ENCODE measurements around the gene ABLIM2. TPM values are rescaled to one million over a fixed set of nuclear protein-coding genes. Genes with fewer than 3 reads are reported as not detected.
A peak's percentile ranks its signal among the peaks of the same experiment; 100 is the strongest.

The ABLIM2 gene
- polyA plus RNA-seq, 2 of the 4 experiments (the other 2 are of a cell fraction) = 0.21 to 0.40 TPM

DNA sequence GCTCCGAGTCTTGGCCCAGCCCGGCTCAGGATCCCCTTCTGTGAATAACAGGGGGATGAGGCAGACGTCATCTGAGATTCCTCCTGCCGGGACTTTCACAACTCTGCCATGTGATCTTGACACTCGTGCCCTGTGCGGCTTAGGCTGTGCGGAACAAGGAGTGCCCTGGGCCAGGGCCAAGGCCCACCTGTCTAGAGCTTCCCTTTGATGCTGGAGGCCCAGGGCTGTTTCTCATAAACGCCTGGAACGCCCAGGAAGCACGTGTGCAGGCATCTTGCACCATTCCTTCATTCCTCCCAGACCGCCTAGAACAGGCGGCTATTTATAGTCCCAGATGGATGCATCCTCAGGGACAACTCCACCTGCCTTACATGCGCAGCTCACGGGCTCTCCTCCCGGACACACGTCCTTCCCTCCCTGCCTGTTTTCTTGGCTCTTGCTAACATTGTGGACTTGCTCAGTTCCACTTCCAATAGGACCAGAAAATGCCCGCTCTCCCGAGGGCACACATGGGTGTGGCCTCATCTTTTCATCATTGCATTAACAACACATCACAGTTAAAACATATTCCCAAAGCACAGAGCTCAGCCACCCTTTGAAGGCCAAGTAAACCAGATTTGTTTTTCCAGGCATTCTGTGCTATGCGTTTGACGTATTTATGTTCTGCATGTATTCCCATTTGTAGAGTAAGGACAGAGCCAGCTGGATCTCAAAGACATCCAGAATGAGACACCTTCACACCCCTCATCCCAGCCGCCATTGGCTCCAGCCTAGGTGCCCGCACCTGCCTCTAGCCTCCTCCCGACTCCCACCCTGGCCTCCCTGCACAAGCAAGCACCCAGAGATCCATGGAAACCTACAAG, 57.2 kb downstream of the ABLIM2 start:
- Histone ChIP-seq H3K9me3 (no peaks in the 10 kb centered on the region), H3K4me3 (no peak overlapping the region), H3K27ac (peak overlapping the region; percentile 47 to 64; a peak in 4 of 6 replicates), H3K4me2 (peak overlapping the region; percentile 25), H3K4me1 (peaks cover 20% of the 10 kb centered on the region; the same call in 2 of the 3 replicates)
- peak; percentile 51 to 61 for ATAC-seq
- no peak for FAIRE-seq
- peak in 1 of 2 experiments; percentile 55 for DNase-seq (ENCODE audit: low read depth in 1 of 2, low spot score in 1 of 2)
- WGBS (ENCODE audit: missing lambda C conversion rate) = 57% methylated on average over 22 of the region's 23 CpGs
- ChIA-PET CTCF (no interaction called here), POLR2A (no interaction called here)
- TF ChIP-seq KDM5A (IDR thresholded peaks at IDR 0.05) = no peak
- TF ChIP-seq, protein P1, sequence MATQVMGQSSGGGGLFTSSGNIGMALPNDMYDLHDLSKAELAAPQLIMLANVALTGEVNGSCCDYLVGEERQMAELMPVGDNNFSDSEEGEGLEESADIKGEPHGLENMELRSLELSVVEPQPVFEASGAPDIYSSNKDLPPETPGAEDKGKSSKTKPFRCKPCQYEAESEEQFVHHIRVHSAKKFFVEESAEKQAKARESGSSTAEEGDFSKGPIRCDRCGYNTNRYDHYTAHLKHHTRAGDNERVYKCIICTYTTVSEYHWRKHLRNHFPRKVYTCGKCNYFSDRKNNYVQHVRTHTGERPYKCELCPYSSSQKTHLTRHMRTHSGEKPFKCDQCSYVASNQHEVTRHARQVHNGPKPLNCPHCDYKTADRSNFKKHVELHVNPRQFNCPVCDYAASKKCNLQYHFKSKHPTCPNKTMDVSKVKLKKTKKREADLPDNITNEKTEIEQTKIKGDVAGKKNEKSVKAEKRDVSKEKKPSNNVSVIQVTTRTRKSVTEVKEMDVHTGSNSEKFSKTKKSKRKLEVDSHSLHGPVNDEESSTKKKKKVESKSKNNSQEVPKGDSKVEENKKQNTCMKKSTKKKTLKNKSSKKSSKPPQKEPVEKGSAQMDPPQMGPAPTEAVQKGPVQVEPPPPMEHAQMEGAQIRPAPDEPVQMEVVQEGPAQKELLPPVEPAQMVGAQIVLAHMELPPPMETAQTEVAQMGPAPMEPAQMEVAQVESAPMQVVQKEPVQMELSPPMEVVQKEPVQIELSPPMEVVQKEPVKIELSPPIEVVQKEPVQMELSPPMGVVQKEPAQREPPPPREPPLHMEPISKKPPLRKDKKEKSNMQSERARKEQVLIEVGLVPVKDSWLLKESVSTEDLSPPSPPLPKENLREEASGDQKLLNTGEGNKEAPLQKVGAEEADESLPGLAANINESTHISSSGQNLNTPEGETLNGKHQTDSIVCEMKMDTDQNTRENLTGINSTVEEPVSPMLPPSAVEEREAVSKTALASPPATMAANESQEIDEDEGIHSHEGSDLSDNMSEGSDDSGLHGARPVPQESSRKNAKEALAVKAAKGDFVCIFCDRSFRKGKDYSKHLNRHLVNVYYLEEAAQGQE (IDR thresholded peaks at IDR 0.05) = no peak
- TF ChIP-seq, protein P2, sequence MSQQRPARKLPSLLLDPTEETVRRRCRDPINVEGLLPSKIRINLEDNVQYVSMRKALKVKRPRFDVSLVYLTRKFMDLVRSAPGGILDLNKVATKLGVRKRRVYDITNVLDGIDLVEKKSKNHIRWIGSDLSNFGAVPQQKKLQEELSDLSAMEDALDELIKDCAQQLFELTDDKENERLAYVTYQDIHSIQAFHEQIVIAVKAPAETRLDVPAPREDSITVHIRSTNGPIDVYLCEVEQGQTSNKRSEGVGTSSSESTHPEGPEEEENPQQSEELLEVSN (IDR thresholded peaks at IDR 0.05; ENCODE audit: borderline replicate concordance, low read depth) = no peak
- peak in 1 of 2 experiments; percentile 43; a peak in 1 of 5 replicates for TF ChIP-seq JUN (IDR thresholded peaks at IDR 0.05)
- TF ChIP-seq, protein P3, sequence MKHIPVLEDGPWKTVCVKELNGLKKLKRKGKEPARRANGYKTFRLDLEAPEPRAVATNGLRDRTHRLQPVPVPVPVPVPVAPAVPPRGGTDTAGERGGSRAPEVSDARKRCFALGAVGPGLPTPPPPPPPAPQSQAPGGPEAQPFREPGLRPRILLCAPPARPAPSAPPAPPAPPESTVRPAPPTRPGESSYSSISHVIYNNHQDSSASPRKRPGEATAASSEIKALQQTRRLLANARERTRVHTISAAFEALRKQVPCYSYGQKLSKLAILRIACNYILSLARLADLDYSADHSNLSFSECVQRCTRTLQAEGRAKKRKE (CRISPR knock-in tag; IDR thresholded peaks at IDR 0.05; ENCODE audit: low read depth) = no peak
- peak in 1 of 2 experiments; percentile 55; a peak in 2 of 5 replicates for TF ChIP-seq EP300 (IDR thresholded peaks at IDR 0.05)
- TF ChIP-seq CBX2 (IDR thresholded peaks at IDR 0.05; ENCODE audit: borderline replicate concordance, low read depth) = no peak
- TF ChIP-seq ZSCAN20 (CRISPR knock-in tag; IDR thresholded peaks at IDR 0.05) = no peak
- TF ChIP-seq, protein P4, sequence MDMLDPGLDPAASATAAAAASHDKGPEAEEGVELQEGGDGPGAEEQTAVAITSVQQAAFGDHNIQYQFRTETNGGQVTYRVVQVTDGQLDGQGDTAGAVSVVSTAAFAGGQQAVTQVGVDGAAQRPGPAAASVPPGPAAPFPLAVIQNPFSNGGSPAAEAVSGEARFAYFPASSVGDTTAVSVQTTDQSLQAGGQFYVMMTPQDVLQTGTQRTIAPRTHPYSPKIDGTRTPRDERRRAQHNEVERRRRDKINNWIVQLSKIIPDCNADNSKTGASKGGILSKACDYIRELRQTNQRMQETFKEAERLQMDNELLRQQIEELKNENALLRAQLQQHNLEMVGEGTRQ (IDR thresholded peaks at IDR 0.05) = no peak

DNA sequence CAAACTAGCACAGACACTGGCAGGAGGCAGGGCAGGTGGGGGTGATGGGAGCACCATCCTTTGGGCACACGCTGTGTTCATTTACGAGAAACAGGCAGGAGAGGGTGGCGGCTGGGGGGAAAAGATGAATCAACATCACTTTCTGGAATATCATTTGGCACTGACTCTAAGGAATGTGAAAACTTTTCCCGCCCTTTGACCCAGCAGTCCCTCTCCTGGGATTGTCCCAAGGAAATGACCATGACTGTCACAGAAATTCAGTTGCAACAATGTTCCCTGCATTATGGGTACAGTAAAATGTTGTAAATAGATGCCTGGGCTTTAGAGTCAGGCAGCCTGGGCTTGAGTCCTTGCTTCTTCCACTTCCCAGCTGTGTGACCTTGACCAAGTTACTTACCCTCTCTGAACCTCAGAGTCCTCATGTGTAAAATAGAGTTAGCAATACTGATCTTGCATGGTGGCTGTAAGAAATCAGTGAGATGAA, 58.6 kb downstream of the ABLIM2 start:
- no peak for FAIRE-seq
- H3K27ac ChIP-seq = peak overlapping the region; percentile 45 to 64; a peak in 3 of 6 replicates
- peaks cover 20% of the 10 kb centered on the region; the same call in 2 of the 3 replicates for H3K4me1 ChIP-seq
- ChIA-PET POLR2A (no interaction called here), CTCF (no interaction called here)
- ATAC-seq = no peak
- peak in 1 of 2 experiments; percentile 34 for DNase-seq (ENCODE audit: low read depth in 1 of 2, low spot score in 1 of 2)
- H3K4me3 ChIP-seq = no peak overlapping the region
- WGBS (ENCODE audit: missing lambda C conversion rate) = 51% methylated on average over 4 of the region's 4 CpGs
- TF ChIP-seq CHD4 (IDR thresholded peaks at IDR 0.05; ENCODE audit: borderline replicate concordance) (no peak), EP300 (IDR thresholded peaks at IDR 0.05) (peak in 1 of 2 experiments; percentile 42; a peak in 1 of 5 replicates), ZNF302 (CRISPR knock-in tag; IDR thresholded peaks at IDR 0.05) (no peak), MYC (IDR thresholded peaks at IDR 0.05; ENCODE audit: borderline replicate concordance, low read length) (no peak), CEBPB (IDR thresholded peaks at IDR 0.05) (no peak)
- TF ChIP-seq, protein P5, sequence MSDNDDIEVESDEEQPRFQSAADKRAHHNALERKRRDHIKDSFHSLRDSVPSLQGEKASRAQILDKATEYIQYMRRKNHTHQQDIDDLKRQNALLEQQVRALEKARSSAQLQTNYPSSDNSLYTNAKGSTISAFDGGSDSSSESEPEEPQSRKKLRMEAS (IDR thresholded peaks at IDR 0.05) = no peak
- TF ChIP-seq, protein P2 (IDR thresholded peaks at IDR 0.05; ENCODE audit: borderline replicate concordance, low read depth) = no peak
- no peaks in the 10 kb centered on the region for H3K9me3 ChIP-seq
- peak overlapping the region; percentile 17; the same call in 1 of the 3 replicates for H3K4me2 ChIP-seq
